Adipocyte (in vitro differentiated cells): ENCODE results near the gene PLEKHA7.
"Not testable (repeated sequence)": the region's sequence is repeated elsewhere in the genome, so short reads cannot be mapped to it uniquely, and the experiment has no call there.

Source experiments
- DNase-seq: peaks from one replicate; pipeline ENCODE4 v3.0.0-alpha.2; 2015; ENCODE audit warnings: low read depth
- H3K27me3 ChIP-seq: replicated peaks from 2 replicates; pipeline ENCODE4 v1.7.0; 2013; ENCODE audit warnings: mild to moderate bottlenecking, low read length, moderate library complexity; ENCODE audit not compliant: control insufficient read depth, insufficient read depth
- H3K36me3 ChIP-seq: 2 replicates; pipeline ENCODE4 v1.7.0; 2013; ENCODE audit warnings: low read length, mild to moderate bottlenecking, moderate library complexity; ENCODE audit not compliant: control insufficient read depth, insufficient read depth, severe bottlenecking
- H3K4me1 ChIP-seq: 2 replicates; pipeline ENCODE4 v1.7.0; 2013; ENCODE audit warnings: mild to moderate bottlenecking, low read length, moderate library complexity; ENCODE audit not compliant: control insufficient read depth, insufficient read depth
- H3K4me3 ChIP-seq: 2 replicates; pipeline ENCODE4 v1.7.0; 2013; ENCODE audit warnings: mild to moderate bottlenecking, low read length, moderate library complexity
- H3K9ac ChIP-seq: 2 replicates; pipeline ENCODE4 v1.7.0; 2013; ENCODE audit warnings: mild to moderate bottlenecking, low read length, moderate library complexity
- H3K9me3 ChIP-seq: 2 replicates; pipeline ENCODE4 v1.7.0; 2013; ENCODE audit warnings: mild to moderate bottlenecking, low read length, moderate library complexity; ENCODE audit not compliant: control insufficient read depth

The PLEKHA7 gene

DNA sequence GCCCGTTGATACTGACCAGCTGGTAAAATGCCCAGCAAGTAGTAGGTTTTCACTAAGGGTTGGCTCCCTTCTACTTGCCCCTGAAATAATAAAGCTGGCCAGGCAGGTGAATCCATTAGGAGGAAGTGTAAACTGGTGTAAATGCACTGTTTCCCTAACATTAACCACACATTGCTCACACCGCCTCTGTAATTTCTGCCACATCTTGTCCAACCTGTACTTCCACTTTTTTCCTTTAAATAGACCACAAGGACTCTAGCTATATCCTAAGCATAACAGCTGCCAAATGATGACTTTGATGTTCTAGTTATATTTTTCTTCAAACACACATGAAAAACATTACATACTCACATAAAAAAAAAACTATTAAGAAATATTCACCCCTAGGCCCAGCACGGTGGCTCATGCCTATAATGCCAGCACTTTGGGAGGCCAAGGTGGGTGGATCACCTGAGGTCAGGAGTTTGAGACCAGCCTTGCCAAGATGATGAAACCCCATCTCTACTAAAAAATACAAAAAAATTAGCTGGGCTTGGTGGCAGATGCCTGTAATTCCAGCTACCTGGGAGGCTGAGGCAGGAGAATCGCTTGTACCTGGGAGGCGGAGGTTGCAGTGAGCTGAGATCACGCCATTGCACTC, 95.6 kb downstream of the PLEKHA7 start:
- not testable (repeated sequence) for H3K9ac ChIP-seq, H3K36me3 ChIP-seq, H3K9me3 ChIP-seq, H3K4me3 ChIP-seq, H3K4me1 ChIP-seq, DNase-seq
- peaks cover 33% of the 10 kb centered on the region for H3K27me3 ChIP-seq

- Histone ChIP-seq H3K27me3 (peaks cover 33% of the 10 kb centered on the region), H3K36me3 (no peaks in the 10 kb centered on the region), H3K9ac (no peak overlapping the region), H3K4me1 (no peaks in the 10 kb centered on the region), H3K9me3 (no peaks in the 10 kb centered on the region), H3K4me3 (no peak overlapping the region)
- DNase-seq = no peak
These were observed 96.3 kb downstream of the PLEKHA7 start for GRCh38 chr11:16917941-16918340.

DNA sequence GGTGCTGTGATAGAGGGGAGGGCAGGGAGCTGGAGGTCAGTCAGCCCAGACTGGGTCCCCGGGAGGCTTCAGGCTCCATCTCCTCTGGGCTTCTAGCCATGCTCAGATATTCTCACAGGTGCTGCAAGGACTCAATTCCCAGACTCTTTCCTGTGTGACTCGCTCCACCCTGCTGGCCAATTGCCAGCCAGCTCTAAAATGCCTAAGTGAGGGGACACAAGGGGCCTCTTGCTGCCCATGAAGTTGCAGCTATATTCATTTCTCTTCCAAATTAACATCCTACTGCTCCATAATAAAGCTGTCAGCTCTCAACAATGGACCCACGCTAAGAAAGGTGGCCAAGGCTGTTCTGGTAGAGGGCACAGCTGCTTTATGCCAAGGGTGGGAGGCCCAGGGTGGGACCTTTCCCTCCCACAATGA, 101.5 kb downstream of the PLEKHA7 start:
- Histone ChIP-seq H3K4me1 (no peaks in the 10 kb centered on the region), H3K36me3 (no peaks in the 10 kb centered on the region), H3K9me3 (no peaks in the 10 kb centered on the region), H3K27me3 (peaks cover 32% of the 10 kb centered on the region), H3K4me3 (no peak overlapping the region), H3K9ac (no peak overlapping the region)
- DNase-seq = no peak

GRCh38 chr11:16911658-16912057, 102.6 kb downstream of the PLEKHA7 start:
- no peak overlapping the region for H3K4me3 ChIP-seq
- no peak for DNase-seq
- no peak overlapping the region for H3K9ac ChIP-seq
- peaks cover 32% of the 10 kb centered on the region for H3K27me3 ChIP-seq
- no peaks in the 10 kb centered on the region for H3K36me3 ChIP-seq
- H3K9me3 ChIP-seq = no peaks in the 10 kb centered on the region
- no peaks in the 10 kb centered on the region for H3K4me1 ChIP-seq

DNA sequence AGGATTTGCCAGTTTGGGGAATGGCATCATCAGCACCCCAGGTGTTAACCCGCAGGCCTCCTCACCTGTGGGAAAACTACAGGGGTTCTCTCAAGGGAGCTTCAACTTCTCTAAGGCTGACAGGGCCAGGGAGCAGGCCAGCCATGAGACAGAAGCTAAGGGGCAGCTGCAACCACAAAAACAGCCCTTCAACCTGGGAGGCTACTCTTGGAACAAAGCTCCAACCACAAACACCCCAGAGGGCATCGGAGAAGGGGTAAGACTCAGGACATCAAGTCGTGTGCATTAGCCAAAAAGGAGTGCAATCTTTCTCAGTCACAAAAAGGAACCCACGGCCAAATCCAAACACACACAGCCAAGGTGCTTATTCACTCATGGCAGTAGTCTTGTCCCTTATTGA, 103.0 kb downstream of the PLEKHA7 start:
- peaks cover 32% of the 10 kb centered on the region for H3K27me3 ChIP-seq
- H3K9me3 ChIP-seq = no peaks in the 10 kb centered on the region
- no peak overlapping the region for H3K4me3 ChIP-seq
- H3K9ac ChIP-seq = no peak overlapping the region
- no peaks in the 10 kb centered on the region for H3K36me3 ChIP-seq
- no peaks in the 10 kb centered on the region for H3K4me1 ChIP-seq
- DNase-seq = no peak

- no peak overlapping the region for H3K9ac ChIP-seq
- H3K9me3 ChIP-seq = no peaks in the 10 kb centered on the region
- no peaks in the 10 kb centered on the region for H3K36me3 ChIP-seq
- peaks cover 32% of the 10 kb centered on the region for H3K27me3 ChIP-seq
- no peaks in the 10 kb centered on the region for H3K4me1 ChIP-seq
- DNase-seq = no peak
- H3K4me3 ChIP-seq = no peak overlapping the region
These were observed 104.7 kb downstream of the PLEKHA7 start for GRCh38 chr11:16909359-16910035.

- Histone ChIP-seq H3K9me3 (no peaks in the 10 kb centered on the region), H3K27me3 (peaks cover 11% of the 10 kb centered on the region), H3K9ac (no peak overlapping the region), H3K4me3 (no peak overlapping the region), H3K4me1 (no peaks in the 10 kb centered on the region), H3K36me3 (no peaks in the 10 kb centered on the region)
- DNase-seq = no peak
These were observed 108.8 kb downstream of the PLEKHA7 start for GRCh38 chr11:16905375-16905774.

DNA sequence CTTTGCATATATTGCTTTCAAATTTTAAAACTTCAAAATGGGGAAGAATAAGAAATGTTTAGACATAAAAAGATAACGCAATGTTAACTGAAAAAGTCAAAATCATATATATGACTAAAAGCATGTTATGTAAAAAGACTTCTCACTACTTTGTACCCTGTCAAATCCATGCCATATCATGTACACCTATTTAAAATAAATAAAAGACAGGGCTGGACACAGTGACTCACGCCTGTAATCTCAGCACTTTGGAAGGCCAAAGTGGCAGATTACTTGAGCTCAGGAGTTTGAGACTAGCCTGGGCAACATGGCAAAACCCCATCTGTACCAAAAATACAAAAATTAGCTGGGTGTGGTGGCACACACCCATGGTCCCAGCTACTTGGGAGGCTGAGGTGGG, 109.5 kb downstream of the PLEKHA7 start:
- H3K4me1 ChIP-seq, H3K9ac ChIP-seq, H3K27me3 ChIP-seq, H3K36me3 ChIP-seq, DNase-seq, H3K9me3 ChIP-seq, H3K4me3 ChIP-seq: not testable (repeated sequence)

- Histone ChIP-seq H3K4me1 (no peaks in the 10 kb centered on the region), H3K4me3 (no peak overlapping the region), H3K9ac (no peak overlapping the region), H3K36me3 (no peaks in the 10 kb centered on the region), H3K9me3 (no peaks in the 10 kb centered on the region), H3K27me3 (no peaks in the 10 kb centered on the region)
- no peak for DNase-seq
These were observed 111.3 kb downstream of the PLEKHA7 start for GRCh38 chr11:16902781-16903378.

GRCh38 chr11:16902182-16902581, 112.0 kb downstream of the PLEKHA7 start:
- Histone ChIP-seq H3K4me3 (no peak overlapping the region), H3K27me3 (no peaks in the 10 kb centered on the region), H3K9me3 (no peaks in the 10 kb centered on the region), H3K36me3 (no peaks in the 10 kb centered on the region), H3K4me1 (no peaks in the 10 kb centered on the region), H3K9ac (no peak overlapping the region)
- DNase-seq = no peak

DNA sequence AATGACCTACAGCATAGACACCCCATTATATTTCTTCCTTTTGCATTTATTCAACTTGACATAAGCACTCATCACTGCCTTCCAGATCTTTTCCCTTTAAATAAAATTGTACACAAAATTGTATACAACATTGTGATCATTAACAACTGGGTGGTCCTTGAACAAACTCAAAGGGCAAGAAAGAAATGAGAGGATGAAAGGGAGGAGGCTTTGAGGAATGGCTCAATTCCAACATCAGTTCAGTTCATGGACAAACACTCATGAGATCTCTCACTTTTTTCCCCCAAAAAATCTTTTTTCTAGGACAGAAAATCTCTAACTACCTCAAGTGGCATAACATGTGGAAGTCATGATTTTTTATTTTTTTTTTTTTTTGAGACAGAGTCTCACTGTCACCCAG, 113.7 kb downstream of the PLEKHA7 start:
- H3K9me3 ChIP-seq = no peaks in the 10 kb centered on the region
- no peaks in the 10 kb centered on the region for H3K36me3 ChIP-seq
- no peak overlapping the region for H3K4me3 ChIP-seq
- H3K27me3 ChIP-seq = no peaks in the 10 kb centered on the region
- no peaks in the 10 kb centered on the region for H3K4me1 ChIP-seq
- no peak overlapping the region for H3K9ac ChIP-seq
- no peak for DNase-seq
